ENCODE measurements around the gene MORF4L2.
"Not testable (repeated sequence)": the region's sequence is repeated elsewhere in the genome, so short reads cannot be mapped to it uniquely, and the experiment has no call there.

DNA sequence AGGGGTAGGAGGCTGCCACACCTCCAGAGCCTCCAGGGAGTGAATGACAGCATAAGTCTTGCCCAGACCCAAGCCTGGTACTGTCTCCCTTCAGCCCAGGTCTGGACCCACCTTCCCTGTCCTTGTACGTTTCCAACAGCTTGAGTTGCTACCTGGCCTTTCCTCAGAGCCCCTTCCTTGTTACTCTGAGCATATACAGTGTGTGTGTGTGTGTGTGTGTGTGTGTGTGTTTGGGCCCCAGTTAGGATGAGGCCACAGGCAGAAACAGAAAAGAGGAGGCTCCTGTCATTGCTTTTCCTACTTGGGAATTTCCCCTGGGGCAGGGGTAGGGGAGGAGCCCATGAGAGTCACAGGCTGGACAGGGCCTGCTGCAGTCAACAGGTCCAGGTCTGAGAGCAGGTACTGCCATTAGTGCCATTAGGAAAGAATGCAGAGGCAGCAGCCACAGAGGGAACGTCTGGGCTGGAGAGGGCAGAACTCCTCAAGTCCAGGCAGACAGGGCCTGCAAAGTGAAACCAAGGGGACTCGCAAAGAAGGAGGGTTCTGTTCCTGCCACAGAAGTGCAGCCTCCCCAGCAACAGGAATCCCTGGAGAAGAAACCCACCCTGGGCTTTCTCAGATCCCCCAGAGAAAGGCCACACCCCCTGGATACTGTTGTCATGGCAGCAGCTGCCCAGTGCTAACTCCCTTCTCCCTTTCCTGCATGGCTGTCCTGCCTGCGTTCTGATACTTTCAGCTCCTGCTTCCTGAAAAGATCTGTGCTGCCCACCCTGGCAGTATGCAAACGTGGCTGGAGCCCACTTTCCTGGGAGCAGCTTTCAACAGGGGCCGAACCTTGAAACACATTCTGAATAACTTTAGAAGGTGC lies 47.8 kb downstream of the MORF4L2 start:
- TF ChIP-seq, protein P1, sequence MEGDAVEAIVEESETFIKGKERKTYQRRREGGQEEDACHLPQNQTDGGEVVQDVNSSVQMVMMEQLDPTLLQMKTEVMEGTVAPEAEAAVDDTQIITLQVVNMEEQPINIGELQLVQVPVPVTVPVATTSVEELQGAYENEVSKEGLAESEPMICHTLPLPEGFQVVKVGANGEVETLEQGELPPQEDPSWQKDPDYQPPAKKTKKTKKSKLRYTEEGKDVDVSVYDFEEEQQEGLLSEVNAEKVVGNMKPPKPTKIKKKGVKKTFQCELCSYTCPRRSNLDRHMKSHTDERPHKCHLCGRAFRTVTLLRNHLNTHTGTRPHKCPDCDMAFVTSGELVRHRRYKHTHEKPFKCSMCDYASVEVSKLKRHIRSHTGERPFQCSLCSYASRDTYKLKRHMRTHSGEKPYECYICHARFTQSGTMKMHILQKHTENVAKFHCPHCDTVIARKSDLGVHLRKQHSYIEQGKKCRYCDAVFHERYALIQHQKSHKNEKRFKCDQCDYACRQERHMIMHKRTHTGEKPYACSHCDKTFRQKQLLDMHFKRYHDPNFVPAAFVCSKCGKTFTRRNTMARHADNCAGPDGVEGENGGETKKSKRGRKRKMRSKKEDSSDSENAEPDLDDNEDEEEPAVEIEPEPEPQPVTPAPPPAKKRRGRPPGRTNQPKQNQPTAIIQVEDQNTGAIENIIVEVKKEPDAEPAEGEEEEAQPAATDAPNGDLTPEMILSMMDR (IDR thresholded peaks at IDR 0.05) = not testable (repeated sequence)
- not testable (repeated sequence) for TF ChIP-seq EP300 (IDR thresholded peaks at IDR 0.05)
